Femur (tissue), 1 donor: ENCODE measurements around the gene HNRNPL.
"Not testable (repeated sequence)": the region's sequence is repeated elsewhere in the genome, so short reads cannot be mapped to it uniquely, and the experiment has no call there.

Experiments used
- DNase-seq: peaks from one replicate; pipeline ENCODE4 v3.0.0-alpha.2; 2017

The HNRNPL gene

DNA sequence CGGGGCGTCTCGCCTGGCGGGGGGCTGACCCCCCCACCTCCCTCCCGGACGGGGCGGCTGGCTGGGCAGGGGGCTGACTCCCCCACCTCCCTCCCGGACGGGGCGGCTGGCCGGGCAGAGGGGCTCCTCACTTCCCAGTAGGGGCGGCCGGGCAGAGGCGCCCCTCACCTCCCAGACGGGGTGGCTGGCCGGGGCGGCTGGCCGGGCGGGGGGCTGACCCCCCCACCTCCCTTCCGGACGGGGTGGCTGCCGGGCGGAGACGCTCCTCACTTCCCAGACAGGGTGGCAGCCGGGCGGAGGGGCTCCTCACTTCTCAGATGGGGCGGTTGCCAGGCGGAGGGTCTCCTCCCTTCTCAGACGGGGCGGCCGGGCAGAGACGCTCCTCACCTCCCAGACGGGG is 52.0 kb downstream of the HNRNPL start:
- DNase-seq = not testable (repeated sequence)

DNA sequence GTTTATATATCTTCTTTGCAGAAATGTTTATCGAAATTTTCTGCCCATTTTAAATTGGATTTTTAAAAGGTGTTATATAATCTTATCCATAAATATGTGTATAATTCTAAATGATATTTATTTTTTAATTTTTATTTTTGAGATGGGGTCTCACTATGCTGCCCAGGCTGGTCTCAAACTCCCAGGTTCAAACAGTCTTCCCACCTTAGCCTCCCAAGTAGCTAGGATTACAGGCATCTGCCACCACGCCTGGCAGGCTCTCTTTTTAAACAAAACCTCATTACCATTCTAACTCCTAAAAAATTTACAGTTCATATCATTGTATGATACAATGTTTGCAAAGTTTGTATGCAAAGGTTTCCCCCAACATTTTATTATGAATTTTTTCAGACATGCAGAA is 53.6 kb downstream of the HNRNPL start:
- DNase-seq = no peak

DNA sequence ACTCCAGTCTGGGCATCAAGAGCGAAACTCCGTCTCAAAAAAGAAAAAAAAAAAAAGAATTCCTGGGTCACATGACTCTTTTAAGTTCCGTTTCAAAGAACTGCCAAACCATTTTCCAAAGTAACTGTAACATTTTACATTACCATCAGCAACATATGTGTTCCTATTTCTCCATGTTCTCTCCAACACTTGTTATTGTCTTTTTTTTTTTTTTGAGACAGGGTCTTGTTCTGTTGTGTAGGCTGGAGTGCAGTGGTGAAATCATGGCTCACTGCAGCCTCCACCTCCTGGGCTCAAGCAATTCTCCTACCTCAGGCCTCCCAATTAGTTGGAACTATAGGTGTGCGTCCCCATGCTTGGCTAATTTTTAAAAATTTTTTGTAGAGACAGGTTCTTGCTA is 54.2 kb downstream of the HNRNPL start:
- DNase-seq = no peak

DNA sequence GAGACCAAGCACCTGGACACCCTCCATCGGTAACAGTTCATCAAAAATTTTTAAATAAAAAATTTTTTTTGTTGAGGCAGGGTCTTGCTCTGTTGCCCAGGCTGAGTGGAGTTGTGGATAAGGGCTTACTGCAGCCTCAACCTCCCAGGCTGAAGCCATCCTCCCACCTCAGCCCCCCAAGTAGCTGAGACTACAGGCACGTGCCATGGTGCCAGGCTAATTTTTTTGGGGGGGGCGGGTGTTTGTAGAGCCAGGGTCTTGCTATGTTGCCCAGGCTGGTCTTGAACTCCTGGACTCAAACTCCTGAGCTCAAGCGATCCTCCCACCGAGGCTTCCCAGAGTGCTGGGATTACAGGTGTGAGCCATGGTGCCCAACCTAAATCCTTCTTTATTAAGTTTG is 56.1 kb downstream of the HNRNPL start:
- no peak for DNase-seq

DNA sequence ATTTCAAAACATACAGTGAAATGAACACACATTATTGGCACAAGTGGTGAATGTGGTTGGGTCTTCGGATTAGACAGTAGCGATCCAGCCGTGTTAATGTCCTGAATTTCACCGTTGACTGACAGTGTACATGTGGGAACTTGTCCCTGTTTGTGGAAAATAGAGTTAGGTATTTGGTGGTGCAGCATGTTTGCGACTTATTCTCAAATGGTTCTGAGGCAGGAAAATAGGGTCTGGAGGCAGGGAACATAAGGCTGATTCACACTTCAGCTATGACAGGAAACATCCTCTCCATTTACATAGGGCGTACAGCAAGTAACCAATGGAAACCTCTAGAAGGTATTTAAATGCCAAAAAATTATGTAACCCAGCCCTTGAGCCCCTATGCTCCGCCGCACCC is 56.6 kb downstream of the HNRNPL start:
- no peak for DNase-seq

DNA sequence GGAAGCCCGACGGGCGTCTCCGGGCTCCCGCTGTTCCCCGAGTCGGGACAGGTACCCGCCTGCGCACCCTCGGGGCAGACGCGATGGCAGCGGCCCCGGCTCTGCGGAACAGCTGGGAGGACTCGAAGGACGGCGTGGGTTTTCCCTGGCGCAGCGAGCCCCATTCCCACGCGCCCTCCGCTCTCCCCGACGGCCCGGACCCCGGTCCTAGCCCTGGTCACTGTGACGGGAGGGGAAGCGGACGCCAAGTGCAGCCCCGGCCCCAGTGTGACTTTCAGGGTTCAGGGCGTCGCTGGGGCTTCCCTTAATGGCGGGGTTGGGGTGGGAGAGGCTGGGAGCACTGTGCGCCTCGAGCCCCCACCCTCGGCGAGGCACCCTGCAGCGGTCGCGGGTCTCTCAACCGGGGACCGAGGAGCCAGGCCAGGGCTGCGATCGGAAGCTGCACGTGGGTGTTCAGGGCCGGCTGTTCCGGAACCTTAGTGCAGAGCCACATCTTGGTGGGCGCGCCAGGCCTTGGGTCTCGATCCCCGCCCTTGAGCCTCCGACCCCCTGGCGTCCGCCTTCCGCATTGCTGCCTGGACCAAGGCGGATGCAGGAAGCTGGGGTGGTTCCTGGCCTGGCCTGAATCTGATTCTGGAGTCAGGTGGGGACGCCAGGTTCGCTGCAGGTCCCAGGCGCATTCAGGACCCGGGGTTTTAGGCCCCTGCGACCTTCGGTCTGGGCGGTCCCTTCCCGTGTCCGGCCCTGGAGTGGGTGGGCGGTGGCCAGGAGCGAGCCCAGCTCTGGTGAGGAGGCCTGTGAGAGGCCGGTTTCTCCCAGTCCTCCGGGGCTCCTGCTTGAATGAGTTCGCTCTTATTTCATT is 57.3 kb downstream of the HNRNPL start:
- DNase-seq = peak; percentile 62

DNA sequence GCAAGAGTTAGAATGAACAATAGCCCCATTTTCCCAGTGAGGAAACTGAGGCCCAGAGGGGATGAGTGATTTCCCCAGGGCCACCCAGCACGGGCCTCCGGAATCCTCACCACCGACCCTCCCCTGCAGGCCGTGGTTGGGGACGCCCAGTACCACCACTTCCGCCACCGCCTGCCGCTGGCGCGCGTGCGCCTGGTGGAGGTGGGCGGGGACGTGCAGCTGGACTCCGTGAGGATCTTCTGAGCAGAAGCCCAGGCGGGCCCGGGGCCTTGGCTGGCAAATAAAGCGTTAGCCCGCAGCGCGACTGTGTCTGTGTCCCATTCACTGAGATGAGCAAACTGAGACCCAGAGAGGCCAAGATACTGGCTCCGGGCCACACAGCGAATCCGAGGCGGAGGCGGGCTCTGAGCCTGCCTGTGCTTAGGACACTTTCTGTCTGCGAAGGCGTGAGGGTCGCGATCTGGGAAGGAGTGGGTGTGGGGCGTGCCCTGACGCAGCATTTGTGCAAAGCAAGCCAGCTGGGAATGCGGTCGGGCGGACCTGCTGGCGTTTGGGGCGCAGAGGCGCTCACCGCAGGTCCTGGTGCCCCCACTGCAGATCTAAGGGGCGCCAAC is 58.2 kb downstream of the HNRNPL start:
- not testable (repeated sequence) for DNase-seq

DNA sequence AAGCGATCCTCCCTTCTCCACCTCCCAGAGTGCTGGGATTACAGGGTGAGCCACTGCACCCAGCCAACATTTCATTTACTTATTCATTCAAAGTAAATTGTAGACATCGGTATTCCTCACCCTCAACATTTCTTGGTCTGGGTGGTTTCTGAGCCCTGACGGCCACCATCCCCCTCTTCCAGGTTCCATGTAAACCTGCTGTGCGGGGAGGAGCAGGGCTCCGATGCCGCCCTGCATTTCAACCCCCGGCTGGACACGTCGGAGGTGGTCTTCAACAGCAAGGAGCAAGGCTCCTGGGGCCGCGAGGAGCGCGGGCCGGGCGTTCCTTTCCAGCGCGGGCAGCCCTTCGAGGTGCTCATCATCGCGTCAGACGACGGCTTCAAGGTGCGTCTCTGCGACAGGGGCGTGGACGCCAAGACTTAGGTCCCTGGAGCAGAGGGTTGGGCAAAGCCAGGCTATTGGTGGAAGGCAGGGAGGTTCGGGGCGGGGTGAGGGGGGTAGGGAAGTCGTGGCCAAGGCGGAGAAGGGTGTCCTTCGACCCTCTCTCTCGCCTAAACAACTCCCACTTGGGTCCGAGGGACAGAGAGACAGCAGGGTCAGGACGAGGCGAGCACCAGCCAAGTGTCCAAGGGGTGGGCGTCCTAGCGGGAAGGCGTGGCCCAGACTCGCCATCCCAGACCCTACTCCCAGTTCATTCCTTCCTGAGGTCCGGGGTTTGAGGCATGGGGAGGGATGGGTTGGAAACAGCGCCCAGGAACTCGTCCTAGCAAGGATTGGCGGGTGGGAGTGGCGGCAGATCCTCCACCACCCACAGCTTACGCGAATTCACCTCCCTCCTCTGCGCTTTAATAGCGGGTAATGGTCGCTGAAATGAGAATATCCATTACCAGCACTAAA is 59.0 kb downstream of the HNRNPL start:
- not testable (repeated sequence) for DNase-seq

DNA sequence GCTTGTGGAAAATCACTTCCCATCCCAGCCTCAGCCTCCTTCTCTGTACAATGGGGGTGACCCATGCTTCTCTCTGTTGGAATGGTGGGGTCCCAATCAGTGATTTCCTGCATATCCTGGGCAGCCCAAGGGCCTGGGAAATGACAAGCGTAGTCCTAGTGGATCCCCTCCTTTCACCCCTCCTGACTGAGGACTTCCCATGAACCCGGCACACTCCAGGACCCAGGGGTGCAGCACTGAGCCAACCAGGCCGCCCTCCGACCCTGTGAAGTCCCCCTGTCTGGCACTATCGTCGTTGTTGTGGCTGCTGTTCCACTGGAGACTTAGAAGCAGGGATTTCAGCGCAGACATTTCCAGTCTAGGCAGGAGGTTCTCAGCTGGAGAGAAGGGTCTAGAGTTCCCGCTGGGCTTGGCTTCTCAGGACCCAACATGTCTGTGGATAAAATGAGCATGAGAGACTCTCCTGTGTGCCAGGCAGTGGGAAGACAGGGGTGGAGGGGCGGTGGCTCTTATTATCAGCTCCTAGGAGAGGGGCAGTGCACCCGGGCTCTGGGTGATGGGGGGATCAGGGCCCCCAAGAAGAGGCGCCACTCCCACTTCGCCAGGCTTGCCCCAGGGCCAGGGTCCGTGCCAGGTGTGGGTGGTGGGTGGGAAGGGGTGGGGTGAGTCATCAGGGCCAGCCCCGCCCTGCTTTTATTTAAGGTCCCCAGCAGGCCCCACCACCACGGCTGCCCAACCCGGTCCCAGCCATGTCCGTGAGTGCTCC is 61.1 kb downstream of the HNRNPL start, which contains the start of gene LGALS7B:
LGALS7B (plus strand) TSS at position 723 of the 766 bp plus-strand sequence; CDS start at position 750, 27 bp downstream.
- DNase-seq = no peak

DNA sequence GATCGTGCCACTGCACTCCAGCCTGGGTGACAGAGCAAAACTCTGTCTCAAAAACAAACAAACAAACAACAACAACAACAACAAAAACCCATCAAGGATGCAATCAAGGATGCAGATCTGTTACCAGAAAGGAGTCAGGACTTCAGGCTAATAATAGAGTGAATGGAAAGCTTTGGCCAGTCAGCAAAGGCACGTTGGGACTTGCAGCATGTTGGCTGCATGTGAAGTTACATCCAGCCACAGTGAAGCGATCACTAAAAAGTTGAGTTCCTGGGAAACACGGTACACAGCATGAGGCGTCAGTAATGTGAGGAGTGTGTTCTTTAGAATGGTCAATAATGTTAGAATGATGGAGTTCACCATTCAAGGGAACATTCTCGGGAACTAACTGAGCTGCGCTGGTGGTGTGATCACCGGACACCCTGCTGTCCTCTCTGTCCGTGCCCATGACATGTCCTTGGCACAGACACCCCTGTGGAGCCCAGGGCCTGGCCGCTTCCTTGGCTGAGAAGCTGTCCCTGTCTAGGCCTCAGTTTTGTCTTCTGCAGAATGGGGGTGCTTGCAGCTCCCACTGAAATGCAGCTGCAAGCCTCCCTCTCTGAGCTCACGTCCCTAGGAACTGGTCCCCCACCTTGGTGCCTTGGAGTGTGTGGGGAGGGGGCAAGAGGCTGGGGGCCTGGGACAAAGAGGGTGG is 63.1 kb downstream of the HNRNPL start:
- DNase-seq = no peak
